GM12865 (cell line): Measurements from ENCODE around the gene CHAF1A.

ENCODE experiments used
- DNase-seq: peaks from one replicate; pipeline ENCODE4 v3.0.0; 2010; ENCODE audit warnings: low read depth
- H3K4me3 ChIP-seq: 2 replicates; pipeline ENCODE4 v1.5.1; 2011; ENCODE audit warnings: mild to moderate bottlenecking, low read depth, low read length, control low read depth
- TF ChIP-seq, protein P1 (sequence below): IDR thresholded peaks from 2 replicates; pipeline ENCODE4 v1.5.1; 2011; ENCODE audit warnings: low read length, control low read depth, low read depth, inconsistent platforms; ENCODE audit not compliant: insufficient read depth; ENCODE audit errors: missing control alignments

The CHAF1A gene

DNA sequence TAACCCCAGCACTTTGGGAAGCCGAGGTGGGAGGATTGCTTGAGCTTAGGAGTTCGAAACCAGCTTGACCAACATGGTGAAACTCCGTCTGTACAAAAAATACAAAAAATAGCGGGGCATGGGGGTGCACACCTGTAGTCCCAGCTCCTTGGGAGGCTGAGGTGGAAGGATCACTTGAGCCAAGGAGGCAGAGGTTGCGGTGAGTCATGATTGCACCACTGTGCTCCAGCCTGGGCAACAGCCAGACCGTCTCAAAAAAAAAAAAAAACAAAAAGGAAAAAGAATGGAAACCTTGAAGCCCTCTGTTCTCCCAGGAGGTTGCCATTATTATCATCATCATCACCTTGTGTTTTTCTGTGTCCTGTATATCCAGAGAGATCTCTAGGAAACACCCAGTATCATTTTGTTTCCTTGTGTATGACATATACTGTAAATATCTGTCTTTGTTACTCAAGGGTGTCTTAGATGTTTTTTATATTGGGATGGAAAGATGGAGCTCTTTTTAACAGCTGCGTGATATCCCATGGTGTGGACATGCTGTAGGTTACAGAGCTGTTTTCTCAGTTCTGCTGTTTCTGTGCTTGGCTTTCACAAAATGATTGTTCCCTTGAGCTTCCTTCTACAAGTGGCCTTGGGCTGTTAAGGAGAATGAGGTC, 11.8 kb downstream of the CHAF1A start:
- TF ChIP-seq, protein P1, sequence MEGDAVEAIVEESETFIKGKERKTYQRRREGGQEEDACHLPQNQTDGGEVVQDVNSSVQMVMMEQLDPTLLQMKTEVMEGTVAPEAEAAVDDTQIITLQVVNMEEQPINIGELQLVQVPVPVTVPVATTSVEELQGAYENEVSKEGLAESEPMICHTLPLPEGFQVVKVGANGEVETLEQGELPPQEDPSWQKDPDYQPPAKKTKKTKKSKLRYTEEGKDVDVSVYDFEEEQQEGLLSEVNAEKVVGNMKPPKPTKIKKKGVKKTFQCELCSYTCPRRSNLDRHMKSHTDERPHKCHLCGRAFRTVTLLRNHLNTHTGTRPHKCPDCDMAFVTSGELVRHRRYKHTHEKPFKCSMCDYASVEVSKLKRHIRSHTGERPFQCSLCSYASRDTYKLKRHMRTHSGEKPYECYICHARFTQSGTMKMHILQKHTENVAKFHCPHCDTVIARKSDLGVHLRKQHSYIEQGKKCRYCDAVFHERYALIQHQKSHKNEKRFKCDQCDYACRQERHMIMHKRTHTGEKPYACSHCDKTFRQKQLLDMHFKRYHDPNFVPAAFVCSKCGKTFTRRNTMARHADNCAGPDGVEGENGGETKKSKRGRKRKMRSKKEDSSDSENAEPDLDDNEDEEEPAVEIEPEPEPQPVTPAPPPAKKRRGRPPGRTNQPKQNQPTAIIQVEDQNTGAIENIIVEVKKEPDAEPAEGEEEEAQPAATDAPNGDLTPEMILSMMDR: no peak
- DNase-seq: no peak
- H3K4me3 ChIP-seq: no peak overlapping the region

- TF ChIP-seq, protein P1: no peak
- H3K4me3 ChIP-seq: no peak overlapping the region
Observed at GRCh38 chr19:4414800-4415321, 12.4 kb downstream of the CHAF1A start.

DNA sequence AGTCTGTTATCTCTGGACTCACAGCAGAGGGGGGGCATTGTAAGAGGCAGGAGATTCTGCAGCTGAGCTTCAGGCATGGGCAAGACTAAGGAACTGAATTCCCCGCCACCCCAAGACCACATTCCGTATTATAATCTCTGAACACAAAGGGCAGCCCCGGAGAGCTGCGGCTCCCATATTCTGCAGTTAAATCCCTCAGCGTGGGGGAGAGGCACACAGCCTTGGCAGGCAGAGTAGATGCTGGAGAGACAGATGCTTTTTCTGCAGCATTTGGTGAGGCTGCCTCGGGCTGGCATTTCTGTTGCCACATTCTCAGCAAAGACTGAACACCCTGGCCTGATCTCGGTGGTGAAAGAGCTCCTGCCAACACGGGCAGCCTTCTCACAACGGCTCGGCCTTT, 12.9 kb downstream of the CHAF1A start:
- no peak for DNase-seq
- TF ChIP-seq, protein P1: no peak
- H3K4me3 ChIP-seq: no peak overlapping the region

More at GRCh38 chr19:4414800-4415321, 12.4 kb downstream of the CHAF1A start:
- no peak for DNase-seq

- TF ChIP-seq, protein P1: no peak
- no peak for DNase-seq
- no peak overlapping the region for H3K4me3 ChIP-seq
Observed at GRCh38 chr19:4416268-4416667, 13.8 kb downstream of the CHAF1A start.

- TF ChIP-seq, protein P1: no peak
- no peak overlapping the region for H3K4me3 ChIP-seq
- DNase-seq: no peak
Observed at GRCh38 chr19:4423416-4424126, 21.1 kb downstream of the CHAF1A start.

DNA sequence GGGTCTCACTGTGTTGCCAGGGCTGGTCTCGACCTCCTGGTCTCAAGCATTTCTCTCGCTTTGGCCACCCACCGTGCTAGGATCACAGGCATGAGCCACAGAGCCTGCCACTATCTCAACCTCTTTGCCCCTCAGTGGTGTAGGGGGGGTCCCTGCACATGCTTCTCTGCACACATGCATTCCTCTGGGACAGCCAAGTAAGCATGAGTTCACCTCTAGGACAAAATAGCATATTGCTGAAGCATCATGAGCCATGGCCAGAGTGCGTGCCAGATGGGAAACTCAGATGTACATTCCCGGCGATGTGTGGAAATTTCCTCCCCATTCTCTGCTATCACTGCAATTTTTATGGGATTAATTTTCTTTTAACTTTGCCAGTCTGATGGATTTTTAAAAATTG, 23.1 kb downstream of the CHAF1A start:
- TF ChIP-seq, protein P1: no peak
- H3K4me3 ChIP-seq: no peak overlapping the region
- DNase-seq: no peak
